HepG2 (cell line): ENCODE data around the gene SRF. TPM values are rescaled to one million over a fixed set of nuclear protein-coding genes. Genes with fewer than 3 reads are reported as not detected.

Experiments used
- ARID2 ChIP-seq: sonication (generic); formaldehyde crosslinking; IDR thresholded peaks from 2 replicates; pipeline ENCODE4 v1.8.1; 2022; ENCODE audit warnings: mild to moderate bottlenecking, missing genetic modification reagents, borderline replicate concordance
- CBX2 ChIP-seq, 2 experiments: fragments of 200-600 bp in 1 of 2; sonication (generic); formaldehyde crosslinking in 1 of 2; IDR thresholded peaks; 2 replicates each; pipeline versions ENCODE4 v1.7.0 to v1.8.1; 2018 to 2022; ENCODE audit warnings: low read depth in 2 of 2, low read length in 1 of 2, mild to moderate bottlenecking in 1 of 2, missing genetic modification reagents in 1 of 2
- GPBP1L1 ChIP-seq: sonication (generic); formaldehyde crosslinking; IDR thresholded peaks from 2 replicates; pipeline ENCODE4 v1.5.0; 2020; ENCODE audit warnings: mild to moderate bottlenecking, missing genetic modification reagents
- HNF4G ChIP-seq, 2 experiments: sonication (generic) in 1 of 2; formaldehyde crosslinking in 1 of 2; IDR thresholded peaks; 2 replicates each; pipeline versions ENCODE4 v1.4.0 to v1.6.1; 2011 to 2020; ENCODE audit warnings: borderline replicate concordance in 2 of 2, low read depth in 2 of 2, mild to moderate bottlenecking in 2 of 2, low read length in 1 of 2, missing genetic modification reagents in 1 of 2, moderate library complexity in 1 of 2
- JUND ChIP-seq: sonication (generic); formaldehyde crosslinking; IDR thresholded peaks from 2 replicates; pipeline ENCODE4 v1.8.0; 2022; ENCODE audit warnings: mild to moderate bottlenecking, missing genetic modification reagents
- MIER3 ChIP-seq: IDR thresholded peaks from 2 replicates; pipeline ENCODE4 v1.6.1; 2016; ENCODE audit warnings: missing compliant biosample characterization, borderline replicate concordance
- MTF2 ChIP-seq: sonication (generic); formaldehyde crosslinking; IDR thresholded peaks from 2 replicates; pipeline ENCODE4 v1.5.0; 2020; ENCODE audit warnings: missing genetic modification reagents, borderline replicate concordance
- NFIC ChIP-seq: IDR thresholded peaks from 2 replicates; pipeline ENCODE4 v1.6.1; 2012; ENCODE audit warnings: mild to moderate bottlenecking, low read length, inconsistent platforms
- NFYC ChIP-seq: IDR thresholded peaks from 2 replicates; pipeline ENCODE4 v1.6.1; 2016; ENCODE audit warnings: missing genetic modification reagents, missing compliant biosample characterization
- POLR2AphosphoS2 ChIP-seq: IDR thresholded peaks from 2 replicates; pipeline ENCODE4 v1.6.1; 2011; ENCODE audit warnings: low read depth, low read length, improper control_type of control experiment
- RORA ChIP-seq: sonication (generic); formaldehyde crosslinking; IDR thresholded peaks from 2 replicates; pipeline ENCODE4 v1.5.0; 2020; ENCODE audit warnings: mild to moderate bottlenecking, missing genetic modification reagents, moderate library complexity
- SAFB2 ChIP-seq: sonication (generic); formaldehyde crosslinking; IDR thresholded peaks from 2 replicates; pipeline ENCODE4 v1.5.1; 2020; ENCODE audit warnings: missing genetic modification reagents, low read depth, mild to moderate bottlenecking, borderline replicate concordance
- SIX4 ChIP-seq: sonication (generic); formaldehyde crosslinking; IDR thresholded peaks from 2 replicates; pipeline ENCODE4 v1.4.0; 2020; ENCODE audit warnings: missing genetic modification reagents
- TAF1 ChIP-seq: sonication (generic); formaldehyde crosslinking; IDR thresholded peaks from 2 replicates; pipeline ENCODE4 v1.4.0; 2020; ENCODE audit warnings: missing genetic modification reagents
- TCF7L2 ChIP-seq: IDR thresholded peaks from 2 replicates; pipeline ENCODE4 v1.6.1; 2011; ENCODE audit warnings: mild to moderate bottlenecking, low read depth, low read length, moderate library complexity
- ZNF337 ChIP-seq: sonication (generic); formaldehyde crosslinking; IDR thresholded peaks from 2 replicates; pipeline ENCODE4 v1.5.1; 2020; ENCODE audit warnings: missing genetic modification reagents, low read depth, mild to moderate bottlenecking, borderline replicate concordance
- ZNF557 ChIP-seq: sonication (generic); formaldehyde crosslinking; IDR thresholded peaks from 2 replicates; pipeline ENCODE4 v1.4.0; 2020; ENCODE audit warnings: missing genetic modification reagents
- ZNF597 ChIP-seq: sonication (generic); formaldehyde crosslinking; IDR thresholded peaks from 2 replicates; pipeline ENCODE4 v1.5.0; 2020; ENCODE audit warnings: missing genetic modification reagents
- ZNF704 ChIP-seq: sonication (generic); formaldehyde crosslinking; IDR thresholded peaks from 2 replicates; pipeline ENCODE4 v1.8.1; 2023; ENCODE audit warnings: mild to moderate bottlenecking, inconsistent platforms, moderate library complexity, missing genetic modification reagents, borderline replicate concordance
- ZUFSP ChIP-seq: sonication (generic); formaldehyde crosslinking; IDR thresholded peaks from 2 replicates; pipeline ENCODE4 v1.9.0; 2021; ENCODE audit warnings: missing genetic modification reagents, mild to moderate bottlenecking, borderline replicate concordance
- polyA plus RNA-seq, 8 experiments: library from polyadenylated mRNA; depleted of rRNA in 3 of 8; stranded (reverse) in 7 of 8; unstranded in 1 of 8; fragments of >200 nt; fragmentation: Illumina TruSeq in 4 of 8; extraction: Trizol in 4 of 8; gene quantifications; 2 replicates each; pipeline versions ENCODE4 v1.2.1 to v1.2.3, GENCODE V29; 2011 to 2016; ENCODE audit warnings: low read depth in 4 of 8, missing spikeins in 1 of 8, mixed read lengths in 1 of 8; ENCODE audit not compliant: insufficient read depth in 1 of 8
- total RNA-seq, 5 experiments: library from RNA; depleted of rRNA; stranded (reverse); fragments of >200 nt; fragmentation: Illumina TruSeq; extraction: Trizol; gene quantifications; 2 replicates each; pipeline ENCODE4 v1.2.3, GENCODE V29; 2016; ENCODE audit warnings: low read depth in 1 of 5
- TF ChIP-seq, protein P1 (sequence below): sonication (generic); formaldehyde crosslinking; IDR thresholded peaks from 2 replicates; pipeline ENCODE4 v1.4.0; 2020; ENCODE audit warnings: missing genetic modification reagents

Gene SRF
- total and polyA plus RNA-seq, 2 of the 13 experiments (the other 11 are each of a cell fraction or from before 2014, with no cell fraction given): 25.5 to 44.1 TPM

- TF ChIP-seq GPBP1L1: no peak
- TF ChIP-seq CBX2 (IDR thresholded peaks at IDR 0.05; ENCODE audit: low read depth, low read length): no peak
- no peak for TF ChIP-seq CBX2 (CRISPR knock-in tag; IDR thresholded peaks at IDR 0.05; ENCODE audit: low read depth)
- TF ChIP-seq ZNF704 (CRISPR knock-in tag): no peak
- TF ChIP-seq TAF1 (CRISPR knock-in tag): peak; percentile 48; the same call in 1 of the 2 replicates
- TF ChIP-seq ZNF337: no peak
- TF ChIP-seq SIX4 (CRISPR knock-in tag): no peak
- TF ChIP-seq SAFB2 (CRISPR knock-in tag): no peak
- no peak for TF ChIP-seq TCF7L2
- no peak for TF ChIP-seq ZNF557 (CRISPR knock-in tag)
- no peak for TF ChIP-seq ZUFSP
- TF ChIP-seq JUND (CRISPR knock-in tag): peak; percentile 71
- peak; percentile 88 for TF ChIP-seq ARID2 (CRISPR knock-in tag)
- no peak for TF ChIP-seq ZNF597
- no peak for TF ChIP-seq HNF4G (IDR thresholded peaks at IDR 0.05; ENCODE audit: borderline replicate concordance, low read depth, low read length)
- peak; percentile 25; the same call in 1 of the 2 replicates for TF ChIP-seq HNF4G (CRISPR knock-in tag; IDR thresholded peaks at IDR 0.05; ENCODE audit: borderline replicate concordance, low read depth)
- TF ChIP-seq MIER3 (CRISPR knock-in tag): no peak; the same call in 1 of the 2 replicates
- no peak for TF ChIP-seq MTF2 (CRISPR knock-in tag)
- TF ChIP-seq RORA: no peak
- TF ChIP-seq NFYC: no peak
- TF ChIP-seq, protein P1, sequence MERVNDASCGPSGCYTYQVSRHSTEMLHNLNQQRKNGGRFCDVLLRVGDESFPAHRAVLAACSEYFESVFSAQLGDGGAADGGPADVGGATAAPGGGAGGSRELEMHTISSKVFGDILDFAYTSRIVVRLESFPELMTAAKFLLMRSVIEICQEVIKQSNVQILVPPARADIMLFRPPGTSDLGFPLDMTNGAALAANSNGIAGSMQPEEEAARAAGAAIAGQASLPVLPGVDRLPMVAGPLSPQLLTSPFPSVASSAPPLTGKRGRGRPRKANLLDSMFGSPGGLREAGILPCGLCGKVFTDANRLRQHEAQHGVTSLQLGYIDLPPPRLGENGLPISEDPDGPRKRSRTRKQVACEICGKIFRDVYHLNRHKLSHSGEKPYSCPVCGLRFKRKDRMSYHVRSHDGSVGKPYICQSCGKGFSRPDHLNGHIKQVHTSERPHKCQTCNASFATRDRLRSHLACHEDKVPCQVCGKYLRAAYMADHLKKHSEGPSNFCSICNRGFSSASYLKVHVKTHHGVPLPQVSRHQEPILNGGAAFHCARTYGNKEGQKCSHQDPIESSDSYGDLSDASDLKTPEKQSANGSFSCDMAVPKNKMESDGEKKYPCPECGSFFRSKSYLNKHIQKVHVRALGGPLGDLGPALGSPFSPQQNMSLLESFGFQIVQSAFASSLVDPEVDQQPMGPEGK (CRISPR knock-in tag): no peak; the same call in 1 of the 2 replicates
- TF ChIP-seq NFIC: no peak
- no peak for TF ChIP-seq POLR2AphosphoS2
Measured at GRCh38 chr6:43172104-43173007, 1.3 kb downstream of the SRF start (continued).
